MCF 10A (cell line): ENCODE results near the gene SHISA6. TPM values are rescaled to one million over a fixed set of nuclear protein-coding genes. Genes with fewer than 3 reads are reported as not detected.
"Not testable (repeated sequence)": the region's sequence is repeated elsewhere in the genome, so short reads cannot be mapped to it uniquely, and the experiment has no call there.

Experiments
- BruUV-seq: library from RNA; stranded (reverse); fragments of 400-500 nt; replicated peaks from 2 replicates; lab custom pipeline; 2021; lab: Mats Ljungman, UMichigan
- CTCF ChIA-PET: fragments of 300-600 bp; sonication (Branson Sonifier 250); formaldehyde crosslinking; extraction: SDS; loops from one replicate; lab custom pipeline; 2021; ENCODE audit warnings: antibody characterized with exemption, inconsistent platforms; lab: Yijun Ruan, JAX
- POLR2A ChIA-PET: fragments of 300-600, 350-650 bp; sonication (Branson Sonifier 250); formaldehyde crosslinking; extraction: SDS; loops from one replicate; lab custom pipeline; 2020; ENCODE audit warnings: antibody characterized with exemption, inconsistent platforms; lab: Yijun Ruan, JAX
- DNase-seq: peaks from one replicate; pipeline ENCODE4 v3.0.0-alpha.2; 2018; ENCODE audit not compliant: unreplicated experiment
- H3K27ac Mint-ChIP-seq: one replicate; pipeline ENCODE4 v1.8.0; 2022; ENCODE audit warnings: mild to moderate bottlenecking, low read depth, mixed read lengths; ENCODE audit not compliant: unreplicated experiment
- H3K27me3 Mint-ChIP-seq: one replicate; pipeline ENCODE4 v1.8.0; 2022; ENCODE audit warnings: mixed read lengths; ENCODE audit not compliant: insufficient read depth, unreplicated experiment
- H3K36me3 Mint-ChIP-seq: one replicate; pipeline ENCODE4 v1.8.0; 2022; ENCODE audit warnings: mild to moderate bottlenecking, moderate library complexity, mixed read lengths; ENCODE audit not compliant: insufficient read depth, unreplicated experiment
- H3K4me1 Mint-ChIP-seq: one replicate; pipeline ENCODE4 v1.8.0; 2022; ENCODE audit warnings: mixed read lengths; ENCODE audit not compliant: insufficient read depth, unreplicated experiment
- H3K4me3 Mint-ChIP-seq: one replicate; pipeline ENCODE4 v1.8.0; 2022; ENCODE audit warnings: mild to moderate bottlenecking, moderate library complexity, mixed read lengths; ENCODE audit not compliant: unreplicated experiment
- H3K9me3 Mint-ChIP-seq: one replicate; pipeline ENCODE4 v1.8.0; 2022; ENCODE audit warnings: mixed read lengths; ENCODE audit not compliant: unreplicated experiment
- intact Hi-C: fragments of 100-400 bp; cut with micrococcal nuclease; formaldehyde crosslinking; loops from 2 replicates; pipeline ENCODE4 v1.14.1; 2022
- total RNA-seq: library from RNA; stranded (reverse); gene quantifications from 2 replicates; pipeline ENCODE4 v1.2.3, GENCODE V29; 2022
- TF ChIP-seq, protein P1 (sequence below): fragments of 200-600 bp; IDR thresholded peaks from one replicate; pipeline ENCODE4 v1.8.0; 2022; ENCODE audit warnings: antibody characterized with exemption, mild to moderate bottlenecking; ENCODE audit not compliant: unreplicated experiment

SHISA6 gene
- total RNA-seq, 1 experiment from 2014 or later: not detected

GRCh38 chr17:11308531-11308930 is 67.5 kb downstream of the SHISA6 start:
- Mint-ChIP-seq H3K27ac (no peak overlapping the region), H3K4me1 (no peaks in the 10 kb centered on the region), H3K36me3 (no peaks in the 10 kb centered on the region), H3K4me3 (no peak overlapping the region), H3K27me3 (peaks cover 10% of the 10 kb centered on the region), H3K9me3 (no peaks in the 10 kb centered on the region)
- DNase-seq: no peak
- CTCF ChIA-PET: no interaction called here
- intact Hi-C loops: no loop called here
- TF ChIP-seq, protein P1, sequence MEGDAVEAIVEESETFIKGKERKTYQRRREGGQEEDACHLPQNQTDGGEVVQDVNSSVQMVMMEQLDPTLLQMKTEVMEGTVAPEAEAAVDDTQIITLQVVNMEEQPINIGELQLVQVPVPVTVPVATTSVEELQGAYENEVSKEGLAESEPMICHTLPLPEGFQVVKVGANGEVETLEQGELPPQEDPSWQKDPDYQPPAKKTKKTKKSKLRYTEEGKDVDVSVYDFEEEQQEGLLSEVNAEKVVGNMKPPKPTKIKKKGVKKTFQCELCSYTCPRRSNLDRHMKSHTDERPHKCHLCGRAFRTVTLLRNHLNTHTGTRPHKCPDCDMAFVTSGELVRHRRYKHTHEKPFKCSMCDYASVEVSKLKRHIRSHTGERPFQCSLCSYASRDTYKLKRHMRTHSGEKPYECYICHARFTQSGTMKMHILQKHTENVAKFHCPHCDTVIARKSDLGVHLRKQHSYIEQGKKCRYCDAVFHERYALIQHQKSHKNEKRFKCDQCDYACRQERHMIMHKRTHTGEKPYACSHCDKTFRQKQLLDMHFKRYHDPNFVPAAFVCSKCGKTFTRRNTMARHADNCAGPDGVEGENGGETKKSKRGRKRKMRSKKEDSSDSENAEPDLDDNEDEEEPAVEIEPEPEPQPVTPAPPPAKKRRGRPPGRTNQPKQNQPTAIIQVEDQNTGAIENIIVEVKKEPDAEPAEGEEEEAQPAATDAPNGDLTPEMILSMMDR: no peak
- BruUV-seq: no TSS peak
- POLR2A ChIA-PET: no interaction called here

DNA sequence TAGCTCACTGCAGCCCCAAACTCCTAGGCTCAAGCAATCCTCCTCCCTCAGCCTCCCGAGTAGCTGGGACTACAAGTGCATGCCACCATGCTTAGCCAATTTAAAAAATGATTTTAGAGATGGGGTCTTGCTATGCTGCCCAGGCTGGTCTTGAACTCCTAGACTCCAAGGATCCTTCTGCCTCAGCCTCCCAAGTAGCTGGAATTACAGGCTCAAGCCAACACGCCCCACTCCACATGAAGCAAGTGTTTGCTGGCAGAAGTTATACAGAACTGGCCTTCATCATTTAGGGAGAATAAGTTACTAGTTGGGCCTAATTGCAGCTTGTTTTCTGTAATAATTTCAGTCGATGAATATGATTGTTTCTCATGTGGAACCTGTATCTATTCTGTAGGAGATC is 68.0 kb downstream of the SHISA6 start:
- TF ChIP-seq, protein P1: no peak
- Mint-ChIP-seq H3K4me1 (no peaks in the 10 kb centered on the region), H3K4me3 (no peak overlapping the region), H3K27ac (no peak overlapping the region), H3K27me3 (peaks cover 15% of the 10 kb centered on the region), H3K36me3 (no peaks in the 10 kb centered on the region), H3K9me3 (no peaks in the 10 kb centered on the region)
- ChIA-PET POLR2A (no interaction called here), CTCF (no interaction called here)
- BruUV-seq: no TSS peak
- intact Hi-C loops: no loop called here
- DNase-seq: no peak

GRCh38 chr17:11309850-11310249 is 68.8 kb downstream of the SHISA6 start:
- Mint-ChIP-seq H3K4me3 (no peak overlapping the region), H3K9me3 (no peaks in the 10 kb centered on the region), H3K27me3 (peaks cover 17% of the 10 kb centered on the region), H3K36me3 (no peaks in the 10 kb centered on the region), H3K27ac (no peak overlapping the region), H3K4me1 (no peaks in the 10 kb centered on the region)
- intact Hi-C loops: no loop called here
- POLR2A ChIA-PET: no interaction called here
- TF ChIP-seq, protein P1: no peak
- CTCF ChIA-PET: no interaction called here
- no peak for DNase-seq
- BruUV-seq: no TSS peak

DNA sequence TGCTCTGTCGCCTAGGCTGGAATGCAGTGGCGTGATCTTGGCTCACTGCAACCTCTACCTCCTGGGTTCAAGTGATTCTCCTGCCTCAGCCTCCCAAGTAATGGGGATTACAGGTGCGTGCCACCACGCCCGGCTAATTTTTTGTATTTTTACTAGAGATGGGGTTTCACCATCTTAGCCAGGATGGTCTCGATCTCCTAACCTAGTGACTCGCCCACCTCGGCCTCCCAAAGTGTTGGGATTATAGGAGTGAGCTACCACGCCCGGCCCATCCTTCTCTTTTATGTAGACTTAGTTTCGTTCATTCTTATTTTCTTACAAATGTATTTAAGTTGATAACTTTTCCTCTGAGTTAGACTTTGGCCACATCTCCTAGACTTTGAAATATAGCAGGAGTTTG is 75.4 kb downstream of the SHISA6 start:
- H3K4me1 Mint-ChIP-seq, CTCF ChIA-PET, BruUV-seq, POLR2A ChIA-PET, H3K27ac Mint-ChIP-seq, intact Hi-C loops, H3K4me3 Mint-ChIP-seq, DNase-seq, H3K9me3 Mint-ChIP-seq, H3K36me3 Mint-ChIP-seq: not testable (repeated sequence)
- peaks cover 49% of the 10 kb centered on the region for H3K27me3 Mint-ChIP-seq

DNA sequence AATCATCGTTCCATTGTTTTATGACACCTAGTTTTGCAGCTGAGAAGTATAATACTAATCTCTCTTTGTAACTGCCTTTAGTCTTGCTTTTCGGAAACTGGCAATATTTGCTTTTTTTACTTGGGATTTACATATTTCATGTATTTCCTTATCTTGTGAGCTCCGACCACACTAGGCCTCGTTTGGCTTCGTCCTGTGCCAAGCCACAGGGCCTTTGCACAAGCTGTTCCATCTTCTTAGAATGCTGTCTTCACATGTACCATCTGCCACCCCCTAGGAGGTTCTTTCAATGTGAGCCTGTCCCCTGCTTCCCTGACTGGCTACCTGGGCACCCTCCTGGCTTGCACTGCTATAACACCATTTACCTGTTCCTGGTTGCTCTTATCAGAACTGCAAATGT is 77.2 kb downstream of the SHISA6 start:
- Mint-ChIP-seq H3K4me1 (no peaks in the 10 kb centered on the region), H3K9me3 (no peaks in the 10 kb centered on the region), H3K36me3 (no peaks in the 10 kb centered on the region), H3K27ac (no peak overlapping the region), H3K27me3 (peaks cover 42% of the 10 kb centered on the region), H3K4me3 (no peak overlapping the region)
- no TSS peak for BruUV-seq
- CTCF ChIA-PET: interaction anchor here (0.7 kb wide), 1 partner anchor 565 kb away, joined by 6 read pairs; no protein-coding TSS in a partner anchor
- DNase-seq: no peak
- intact Hi-C loops: no loop called here
- TF ChIP-seq, protein P1: no peak
- POLR2A ChIA-PET: interaction anchor here (0.6 kb wide), 1 partner anchor 26 kb away, joined by 3 read pairs; no protein-coding TSS in a partner anchor
